ENCODE data around the gene ANGPTL1. TPM values are rescaled to one million over a fixed set of nuclear protein-coding genes. Genes with fewer than 3 reads are reported as not detected.

ANGPTL1 gene
- total RNA-seq, 4 donors from 2014 or later: 3.4 to 28.3 (median 17.9) TPM

GRCh38 chr1:178895928-178896327, 25.1 kb upstream of the ANGPTL1 start:
- TF ChIP-seq POLR2A (IDR thresholded peaks at IDR 0.05): no peak
- TF ChIP-seq, protein P1, sequence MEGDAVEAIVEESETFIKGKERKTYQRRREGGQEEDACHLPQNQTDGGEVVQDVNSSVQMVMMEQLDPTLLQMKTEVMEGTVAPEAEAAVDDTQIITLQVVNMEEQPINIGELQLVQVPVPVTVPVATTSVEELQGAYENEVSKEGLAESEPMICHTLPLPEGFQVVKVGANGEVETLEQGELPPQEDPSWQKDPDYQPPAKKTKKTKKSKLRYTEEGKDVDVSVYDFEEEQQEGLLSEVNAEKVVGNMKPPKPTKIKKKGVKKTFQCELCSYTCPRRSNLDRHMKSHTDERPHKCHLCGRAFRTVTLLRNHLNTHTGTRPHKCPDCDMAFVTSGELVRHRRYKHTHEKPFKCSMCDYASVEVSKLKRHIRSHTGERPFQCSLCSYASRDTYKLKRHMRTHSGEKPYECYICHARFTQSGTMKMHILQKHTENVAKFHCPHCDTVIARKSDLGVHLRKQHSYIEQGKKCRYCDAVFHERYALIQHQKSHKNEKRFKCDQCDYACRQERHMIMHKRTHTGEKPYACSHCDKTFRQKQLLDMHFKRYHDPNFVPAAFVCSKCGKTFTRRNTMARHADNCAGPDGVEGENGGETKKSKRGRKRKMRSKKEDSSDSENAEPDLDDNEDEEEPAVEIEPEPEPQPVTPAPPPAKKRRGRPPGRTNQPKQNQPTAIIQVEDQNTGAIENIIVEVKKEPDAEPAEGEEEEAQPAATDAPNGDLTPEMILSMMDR (IDR thresholded peaks at IDR 0.05): no peak
- no peak overlapping the region for H3K4me3 ChIP-seq (ENCODE audit: low read depth, poor library complexity, severe bottlenecking)
- DNase-seq (ENCODE audit: low spot score in 2 of 2): no peak
- intact Hi-C loops (cut with DNase I; ENCODE audit: low total_unique reads): no loop called here

GRCh38 chr1:178886551-178886950, 15.7 kb upstream of the ANGPTL1 start:
- WGBS, 2 donors: 93 to 99% methylated on average over 2 of the region's 2 CpGs
- no peak for DNase-seq (ENCODE audit: low spot score in 2 of 2)
- TF ChIP-seq, protein P1 (IDR thresholded peaks at IDR 0.05): no peak
- no peak for TF ChIP-seq POLR2A (IDR thresholded peaks at IDR 0.05)
- no peak overlapping the region for H3K4me3 ChIP-seq (ENCODE audit: low read depth, poor library complexity, severe bottlenecking)
- intact Hi-C loops (cut with DNase I; ENCODE audit: low total_unique reads): no loop called here

DNA sequence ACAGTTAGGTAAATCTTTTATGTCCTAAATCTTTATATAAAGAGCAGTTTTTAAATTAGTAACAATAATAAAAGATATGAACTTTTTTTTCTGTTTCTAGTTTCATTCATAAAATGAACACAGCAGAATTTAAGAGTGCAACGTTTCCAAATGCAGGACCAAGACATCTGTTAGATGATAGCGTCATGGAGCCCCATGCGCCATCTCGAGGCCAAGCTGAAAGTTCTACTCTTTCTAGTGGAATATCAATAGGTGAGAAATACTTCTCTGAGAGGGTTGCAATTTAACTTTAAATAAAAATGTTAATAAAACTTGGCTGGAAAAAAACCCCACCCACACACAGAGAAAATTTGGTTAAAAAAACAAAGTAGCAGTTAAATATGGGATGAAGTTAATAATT, 15.0 kb upstream of the ANGPTL1 start:
- intact Hi-C loops (cut with DNase I; ENCODE audit: low total_unique reads): no loop called here
- DNase-seq (ENCODE audit: low spot score in 2 of 2): no peak
- WGBS, 2 donors: 87 to 89% methylated on average over 4 of the region's 4 CpGs
- TF ChIP-seq, protein P1 (IDR thresholded peaks at IDR 0.05): no peak
- no peak for TF ChIP-seq POLR2A (IDR thresholded peaks at IDR 0.05)
- H3K4me3 ChIP-seq (ENCODE audit: low read depth, poor library complexity, severe bottlenecking): no peak overlapping the region

- DNase-seq (ENCODE audit: low spot score in 2 of 2): no peak
- no peak for TF ChIP-seq POLR2A (IDR thresholded peaks at IDR 0.05)
- TF ChIP-seq, protein P1 (IDR thresholded peaks at IDR 0.05): no peak
- intact Hi-C loops (cut with DNase I; ENCODE audit: low total_unique reads): no loop called here
- 88 to 92% methylated on average over 3 of the region's 3 CpGs for WGBS, 2 donors
- no peak overlapping the region for H3K4me3 ChIP-seq (ENCODE audit: low read depth, poor library complexity, severe bottlenecking)
Measured at GRCh38 chr1:178881950-178882349, 11.1 kb upstream of the ANGPTL1 start.

- no peak for TF ChIP-seq POLR2A (IDR thresholded peaks at IDR 0.05)
- TF ChIP-seq, protein P1 (IDR thresholded peaks at IDR 0.05): no peak
- WGBS, 2 donors: 88% methylated on average over 3 of the region's 3 CpGs
- no peak overlapping the region for H3K4me3 ChIP-seq (ENCODE audit: low read depth, poor library complexity, severe bottlenecking)
- intact Hi-C loops (cut with DNase I; ENCODE audit: low total_unique reads): no loop called here
- no peak for DNase-seq (ENCODE audit: low spot score in 2 of 2)
Measured at GRCh38 chr1:178877896-178878295, 7.0 kb upstream of the ANGPTL1 start.

DNA sequence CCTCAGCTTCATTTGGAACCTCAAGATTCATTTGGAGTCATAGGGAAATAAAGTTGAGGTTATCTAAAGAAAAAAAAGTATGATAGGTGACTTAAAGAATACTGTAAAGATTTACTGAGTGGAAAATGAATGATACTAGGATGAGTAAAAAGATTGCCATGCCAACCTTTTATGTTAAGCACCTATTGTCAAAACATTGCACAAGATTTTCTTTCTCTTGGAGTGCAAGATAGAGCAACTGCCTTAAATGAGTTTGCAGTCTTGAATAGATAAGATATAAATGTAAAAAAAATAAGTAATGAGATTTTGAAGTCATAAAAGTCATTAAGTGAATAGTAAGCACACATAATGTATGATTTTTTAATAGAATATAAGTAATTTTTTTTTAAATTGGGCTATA, 5.1 kb upstream of the ANGPTL1 start:
- DNase-seq (ENCODE audit: low spot score in 2 of 2): no peak
- TF ChIP-seq, protein P1 (IDR thresholded peaks at IDR 0.05): no peak
- no peak for TF ChIP-seq POLR2A (IDR thresholded peaks at IDR 0.05)
- intact Hi-C loops (cut with DNase I; ENCODE audit: low total_unique reads): no loop called here
- H3K4me3 ChIP-seq (ENCODE audit: low read depth, poor library complexity, severe bottlenecking): no peak overlapping the region

Measured in lower leg skin (tissue), 4 donors.